OCI-M2 (cell line): ENCODE results near the gene PTPRT.

Source experiments
- DNase-seq: peaks from one replicate; lab custom pipeline; 2025; ENCODE audit not compliant: unreplicated experiment; lab: John Stamatoyannopoulos, UW

Gene PTPRT

DNA sequence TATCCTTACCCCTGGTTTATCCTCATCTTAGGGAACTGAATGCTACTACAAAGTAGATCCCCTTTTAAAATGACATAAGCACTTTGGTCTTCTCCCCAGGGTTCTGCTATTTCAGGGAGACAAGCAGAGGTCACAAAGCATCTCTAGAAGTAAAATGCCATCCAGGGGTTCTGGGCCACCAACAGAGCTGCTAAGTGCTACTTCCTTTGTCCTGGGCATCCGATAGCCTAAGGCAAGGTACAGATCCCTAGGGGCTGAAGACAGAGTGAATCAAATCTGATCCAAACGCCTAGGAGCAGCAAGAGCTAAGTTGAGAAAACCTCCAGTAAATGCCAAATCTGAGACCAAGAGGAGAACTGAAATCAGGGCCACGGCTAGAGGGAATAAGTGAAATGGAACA lies 161.2 kb downstream of the PTPRT start:
- no peak for DNase-seq

DNA sequence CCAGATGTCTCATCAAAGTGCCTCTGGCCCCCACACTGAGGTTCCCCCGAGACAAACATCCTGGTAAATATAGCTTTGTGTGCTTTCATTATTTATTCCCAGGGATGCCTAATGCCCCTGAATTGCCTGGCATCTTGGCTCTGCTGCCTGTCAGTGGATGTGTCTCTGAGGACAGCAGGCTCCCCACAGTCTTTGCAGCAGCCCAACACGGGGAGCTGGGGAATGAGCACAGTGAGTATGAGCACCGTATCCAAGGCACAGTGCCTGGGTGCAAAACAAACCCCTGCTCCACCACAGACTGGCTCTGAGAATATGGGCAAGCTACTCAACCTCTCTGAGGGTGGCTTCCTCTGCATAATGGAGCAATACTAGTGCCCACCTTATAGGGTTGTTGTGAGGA lies 165.9 kb downstream of the PTPRT start:
- DNase-seq = no peak

DNA sequence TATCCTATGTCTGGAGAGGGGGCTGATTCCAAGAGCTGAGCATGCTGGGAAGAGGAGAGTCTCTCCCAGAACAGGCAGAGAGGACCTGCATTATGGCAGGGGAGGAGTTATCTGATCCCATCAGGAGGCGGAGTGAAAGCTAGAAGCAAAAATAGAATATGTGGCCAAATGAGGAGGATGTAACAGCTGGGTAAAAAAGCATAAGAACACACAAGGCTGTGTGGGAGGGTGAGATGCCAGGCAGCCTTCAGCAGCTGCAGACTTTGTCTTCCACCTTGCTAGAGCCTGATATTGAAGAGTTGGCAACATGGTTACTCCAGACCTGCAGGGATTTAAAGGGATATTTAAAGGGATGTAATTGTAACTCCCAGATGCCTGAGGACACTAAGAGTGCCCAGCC lies 167.1 kb downstream of the PTPRT start:
- DNase-seq = no peak

DNA sequence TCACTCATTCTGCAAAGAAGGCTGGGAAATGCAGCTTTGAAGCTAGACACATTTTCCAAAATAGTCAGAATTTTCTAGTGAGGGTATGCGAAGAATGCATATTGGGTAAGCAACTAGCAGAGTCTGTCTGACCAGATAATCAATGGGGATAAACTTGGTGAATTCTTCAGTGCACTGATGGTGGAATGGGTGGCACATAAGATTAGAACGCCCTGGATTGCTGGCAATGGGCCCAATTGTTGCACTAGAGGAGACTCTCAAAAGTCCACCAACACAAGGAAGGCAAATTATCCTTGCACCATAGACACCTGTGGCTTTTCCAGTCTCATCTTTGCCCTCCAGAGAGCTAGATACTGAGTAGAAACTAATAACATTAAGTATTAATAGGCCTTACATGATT lies 167.6 kb downstream of the PTPRT start:
- no peak for DNase-seq

DNA sequence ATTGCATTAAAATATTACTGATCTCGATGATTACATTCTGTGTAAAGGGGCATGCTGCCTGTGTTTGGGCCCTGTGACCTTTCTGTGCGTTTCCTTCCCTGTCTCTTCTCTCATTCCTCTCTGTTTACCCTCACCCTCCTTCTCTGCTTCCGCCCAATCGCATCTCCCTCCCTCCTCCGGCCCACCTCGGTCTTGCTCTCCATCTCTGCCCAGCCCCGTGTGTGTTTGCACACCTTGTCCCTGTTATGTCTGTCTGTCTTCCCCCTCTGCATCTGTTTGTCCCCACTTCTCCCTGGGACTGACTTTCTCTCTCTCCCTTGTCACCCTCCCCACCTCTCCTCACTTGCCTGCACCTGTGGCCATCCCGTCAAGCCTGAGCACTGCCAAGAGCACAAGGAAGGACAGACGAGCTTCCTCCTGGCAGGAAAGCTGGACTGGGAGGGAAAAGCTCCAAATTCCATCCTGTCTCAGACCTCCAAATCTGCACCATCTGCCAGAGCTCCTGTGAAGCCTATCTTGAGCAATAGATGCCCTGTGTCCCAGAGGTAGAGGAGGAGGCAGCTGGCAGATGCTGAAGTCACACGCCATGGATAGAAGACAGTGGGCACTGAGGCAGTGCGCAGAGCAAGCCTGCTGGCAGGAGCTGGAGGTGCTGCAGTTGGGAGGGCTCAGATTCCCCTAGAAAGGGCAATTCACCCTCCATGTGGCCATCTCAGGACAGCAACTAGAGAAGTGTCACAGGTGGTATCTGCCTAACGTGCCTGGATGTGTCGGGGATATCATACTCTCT lies 172.3 kb downstream of the PTPRT start:
- DNase-seq = no peak

DNA sequence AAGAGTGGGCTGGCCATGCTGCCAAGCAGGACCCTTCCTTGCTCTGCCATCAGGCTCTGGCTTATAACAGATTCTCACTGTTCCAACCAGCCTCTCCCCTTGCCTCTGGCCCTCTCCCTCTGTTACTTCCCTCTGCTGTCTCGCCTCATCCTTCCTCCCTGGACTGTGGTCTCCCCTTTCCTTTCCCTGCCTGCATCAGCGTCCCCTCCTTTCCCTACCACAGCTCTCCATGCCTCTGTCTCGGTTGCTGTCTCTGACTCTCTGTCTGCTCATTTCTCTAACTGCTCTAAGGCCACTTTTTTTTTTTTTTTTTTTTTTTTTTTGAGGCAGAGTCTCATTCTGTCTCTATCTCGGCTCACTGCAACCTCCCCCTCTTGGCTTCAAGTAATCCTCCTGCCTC lies 173.4 kb downstream of the PTPRT start:
- DNase-seq = no peak

DNA sequence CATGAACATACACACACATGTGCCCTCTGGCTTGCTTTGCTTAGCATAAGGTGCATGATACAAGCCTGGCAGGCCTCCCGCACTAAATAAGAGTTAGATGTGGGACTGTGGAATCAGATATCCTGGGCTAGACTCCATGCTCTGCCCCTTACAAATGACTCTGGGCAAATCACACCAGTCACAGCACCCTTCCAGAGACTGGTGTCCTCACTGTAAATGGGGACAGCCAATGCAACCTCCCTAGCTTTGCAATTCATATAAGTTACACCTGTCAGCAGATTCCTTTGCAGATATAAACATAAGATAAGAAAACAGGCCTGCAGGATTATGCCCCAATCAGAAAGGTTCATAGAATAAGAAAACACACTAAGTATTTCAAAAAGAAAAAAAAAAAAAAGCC lies 174.1 kb downstream of the PTPRT start:
- DNase-seq = no peak

DNA sequence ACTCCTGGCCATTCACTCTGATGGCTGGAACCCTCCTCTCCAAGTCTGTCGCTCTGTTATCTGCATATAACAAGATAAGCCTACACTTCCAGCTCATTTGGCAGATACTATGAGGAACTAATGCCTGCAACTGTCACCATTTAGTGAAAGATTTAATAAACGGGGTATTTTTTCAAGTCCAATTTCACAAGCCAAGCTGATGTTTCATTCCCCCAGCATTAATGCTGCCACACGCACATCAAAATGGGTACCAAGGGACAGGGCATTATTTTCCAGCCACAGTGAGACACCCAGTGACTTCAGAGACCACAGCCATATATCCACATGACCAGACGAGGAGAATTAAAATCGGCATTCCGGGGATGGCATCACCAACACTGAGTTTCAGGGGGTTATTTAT lies 175.5 kb downstream of the PTPRT start:
- no peak for DNase-seq

DNA sequence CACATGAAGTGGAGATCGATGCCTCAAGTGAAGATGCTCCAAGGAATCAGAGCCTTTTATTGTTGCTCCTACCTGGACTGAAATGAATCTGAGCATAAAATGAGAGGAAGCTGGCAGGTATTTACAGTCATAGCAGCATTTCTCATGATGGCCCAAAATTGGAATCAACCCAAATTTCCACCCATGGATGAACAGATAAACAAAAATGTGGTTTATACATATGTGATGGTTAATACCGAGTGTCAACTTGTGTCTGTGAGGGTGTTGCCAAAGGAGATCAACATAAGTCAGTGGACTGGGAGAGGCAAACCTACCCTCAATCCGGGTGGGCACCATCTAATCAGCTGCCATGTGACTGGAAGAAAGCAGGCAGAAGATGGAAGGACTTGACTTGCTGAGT lies 178.2 kb downstream of the PTPRT start:
- DNase-seq = no peak

DNA sequence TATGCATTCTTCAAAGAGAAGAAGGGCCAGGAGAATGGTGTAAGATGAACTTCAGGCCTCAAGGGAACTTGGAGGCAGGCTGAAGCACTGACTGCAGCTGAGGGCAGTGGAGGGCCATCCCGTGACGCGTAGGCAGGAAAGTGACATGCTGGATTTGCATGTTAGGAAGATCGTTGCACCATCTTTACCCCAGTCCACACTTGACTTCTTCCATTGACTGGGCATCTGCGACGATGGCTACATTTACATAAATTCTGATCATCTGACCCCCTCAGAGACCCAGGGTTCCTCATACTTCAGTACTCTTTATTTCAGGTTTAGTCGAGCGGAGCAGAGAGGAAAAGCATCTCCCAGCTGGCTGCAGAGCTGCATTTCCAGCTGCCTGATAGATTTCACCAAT lies 180.2 kb downstream of the PTPRT start:
- DNase-seq = no peak

DNA sequence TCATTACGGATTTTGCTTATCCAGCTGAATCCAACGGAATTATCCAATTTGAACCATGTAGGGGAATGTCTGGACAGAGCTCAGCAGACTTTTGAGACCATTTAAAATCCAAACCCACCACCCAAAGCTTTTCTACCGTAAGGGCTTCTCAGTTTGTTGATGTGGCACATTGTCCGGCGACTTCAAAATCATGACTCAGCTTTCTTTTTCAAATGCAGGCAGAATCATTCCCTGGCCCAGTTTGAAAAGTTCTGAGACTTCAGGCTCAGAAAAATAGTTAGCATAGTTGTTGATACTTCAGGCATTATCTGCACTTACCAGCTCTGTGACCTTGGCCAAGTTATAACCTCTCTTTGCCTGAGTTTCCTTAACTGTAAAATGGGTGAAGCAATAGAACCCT lies 182.2 kb downstream of the PTPRT start:
- DNase-seq = no peak

DNA sequence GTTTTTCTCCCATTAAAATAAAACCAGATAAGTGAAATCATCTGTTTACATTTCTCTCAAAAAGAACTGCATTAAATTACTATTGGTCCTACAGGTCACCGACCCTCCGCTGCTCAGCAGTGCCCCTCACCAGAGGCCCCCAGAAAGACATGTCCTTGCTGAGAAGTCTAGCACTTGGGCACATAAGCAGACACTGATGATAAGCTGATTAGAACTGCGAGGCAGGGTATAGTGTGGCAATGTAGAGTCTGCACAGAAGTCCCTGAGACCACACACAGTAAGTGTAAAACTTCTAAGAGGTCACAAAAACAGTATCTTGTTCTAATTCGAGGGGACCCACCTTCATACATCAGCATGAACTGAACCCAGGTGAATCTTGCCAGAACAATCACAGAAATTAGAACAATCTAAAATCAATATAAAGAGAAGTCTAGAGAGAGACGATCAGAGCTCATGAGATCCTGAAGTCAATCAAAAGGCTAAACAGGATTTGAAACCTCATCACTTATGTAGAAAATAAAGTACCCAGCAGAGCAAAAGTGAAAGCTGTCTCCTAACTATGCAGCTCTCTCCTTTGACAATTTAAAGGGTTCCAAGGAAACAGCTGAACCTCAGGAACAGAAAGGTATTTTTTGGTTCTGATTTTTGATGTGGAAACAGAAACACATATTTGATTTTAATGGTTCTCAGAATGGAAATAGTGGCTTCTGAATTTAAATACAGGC lies 182.9 kb downstream of the PTPRT start:
- no peak for DNase-seq

DNA sequence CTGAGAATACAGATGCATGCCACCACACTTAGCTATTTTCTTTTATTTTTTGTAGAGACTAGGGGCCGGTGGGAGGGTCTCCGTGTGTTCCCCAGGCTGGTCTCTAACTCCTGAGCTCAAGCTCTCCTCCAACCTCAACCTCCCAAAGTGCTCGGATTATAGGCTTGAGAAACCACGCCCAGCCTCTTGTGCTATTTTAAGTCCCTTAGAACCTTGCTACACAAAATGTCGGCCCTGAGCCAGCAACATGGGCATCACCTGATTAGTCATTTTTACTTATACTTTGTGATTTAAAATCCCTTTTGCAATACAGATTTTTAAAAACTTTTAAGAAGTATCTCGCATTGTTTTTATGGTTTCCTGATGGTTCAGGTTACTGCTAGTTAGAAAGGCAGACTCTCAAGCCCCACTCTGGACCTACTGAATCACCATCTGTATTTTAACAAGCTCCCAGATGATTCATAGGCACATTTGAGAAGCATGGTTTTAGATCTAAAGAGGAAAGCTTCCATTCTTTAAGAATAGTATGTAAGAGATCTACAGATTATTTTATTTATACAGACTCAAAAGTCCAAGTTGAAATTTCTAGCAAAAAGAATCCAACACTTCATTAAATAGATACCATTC lies 186.3 kb downstream of the PTPRT start:
- DNase-seq = no peak

DNA sequence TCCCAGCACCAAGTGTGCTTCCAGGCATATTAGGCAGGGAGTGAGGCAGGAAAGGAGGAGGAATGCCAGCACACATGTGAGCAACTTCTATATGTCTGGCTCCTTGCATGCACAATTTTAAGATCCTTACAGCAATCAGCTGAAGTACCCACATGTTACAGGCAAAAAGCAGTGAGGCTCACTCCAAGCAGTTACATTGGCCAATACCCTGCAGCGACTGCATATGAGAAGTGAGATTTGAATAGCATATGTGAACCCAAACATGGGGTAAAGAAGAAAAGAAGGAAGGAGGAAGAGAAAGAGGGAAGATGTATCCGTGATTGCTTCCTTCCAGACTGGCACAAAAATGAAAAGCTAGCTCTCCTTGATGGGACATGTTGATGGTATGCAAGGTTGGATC lies 193.6 kb downstream of the PTPRT start:
- no peak for DNase-seq

DNA sequence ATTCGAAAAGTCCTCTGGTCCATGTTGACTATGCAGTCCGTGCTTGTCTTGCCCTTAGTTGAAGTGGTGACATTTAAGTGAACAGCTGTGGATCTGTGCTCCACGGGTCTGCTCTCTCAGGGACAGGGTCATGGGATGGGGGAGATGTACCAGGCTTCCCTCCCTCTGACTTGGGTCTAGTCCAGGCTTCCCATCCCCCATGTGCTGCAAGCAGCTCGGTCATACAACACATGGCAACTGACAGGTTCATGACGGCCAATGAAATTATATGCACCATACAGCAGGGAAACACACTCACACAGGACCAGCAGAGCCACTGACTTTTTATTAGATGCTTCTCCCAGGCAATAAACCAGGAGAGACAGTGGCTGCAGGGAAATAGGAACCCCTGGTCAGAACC lies 201.4 kb downstream of the PTPRT start:
- DNase-seq = no peak

DNA sequence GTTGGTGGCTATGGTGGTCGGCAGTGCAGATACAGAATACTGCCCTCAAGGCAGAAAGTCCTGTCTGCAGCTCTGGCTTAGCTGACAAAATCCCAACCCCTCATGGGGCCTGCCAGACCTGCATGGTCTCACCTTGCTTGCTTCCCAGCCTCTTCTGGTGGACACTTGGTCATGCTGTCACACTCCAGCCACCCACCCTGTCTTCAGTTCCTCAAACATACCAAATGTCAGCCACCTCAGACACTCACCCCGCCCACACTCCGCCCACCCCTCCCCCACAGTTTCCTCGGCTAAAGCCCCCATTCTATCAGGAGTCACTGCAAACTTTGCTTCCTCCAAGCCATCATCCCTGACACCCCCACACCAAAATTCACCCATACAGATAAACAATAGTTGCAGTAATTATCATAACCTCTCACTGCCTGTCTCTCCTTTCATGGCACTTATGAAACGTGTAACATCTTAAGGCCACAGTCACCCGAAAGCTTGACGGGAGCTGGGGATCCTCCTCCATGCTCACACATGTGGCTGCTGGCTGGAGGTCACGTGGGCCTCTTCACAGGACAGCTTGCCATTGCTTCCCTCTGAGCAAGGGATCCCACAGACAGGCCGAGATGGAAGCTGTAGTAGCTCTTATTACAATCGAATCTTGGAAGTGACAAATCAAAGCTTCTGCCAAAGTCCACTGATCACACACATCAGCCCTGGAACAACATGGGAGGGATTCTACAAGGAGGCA lies 202.2 kb downstream of the PTPRT start:
- DNase-seq = no peak

DNA sequence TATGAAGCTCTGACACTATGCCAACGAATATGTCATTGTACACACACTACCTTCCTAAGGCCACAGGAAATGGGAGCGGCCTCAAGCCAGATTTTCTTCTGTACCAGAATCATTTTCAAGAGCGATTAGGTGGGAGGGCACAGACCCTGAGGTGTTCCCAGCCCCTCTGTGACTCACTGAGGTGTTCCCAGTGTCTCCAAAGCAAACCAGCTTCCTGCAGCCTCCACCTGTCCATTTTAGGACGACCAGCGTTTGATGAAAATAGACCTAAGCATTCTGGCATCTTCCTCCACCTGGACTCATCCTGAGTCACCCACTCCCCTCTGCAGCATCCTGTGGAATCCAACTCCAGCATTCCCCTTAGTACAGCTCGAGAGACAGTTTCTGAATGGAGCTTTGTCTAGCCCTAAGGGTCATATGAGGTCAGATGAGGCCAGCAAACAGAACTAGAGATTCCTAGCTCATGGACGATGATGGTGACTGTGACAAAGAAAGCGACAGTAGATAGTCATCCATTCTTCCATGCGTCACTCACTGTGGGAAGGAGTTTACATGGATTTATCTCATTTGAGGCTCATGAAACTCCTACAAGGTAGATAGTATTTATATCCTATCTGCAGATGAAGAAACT lies 203.4 kb downstream of the PTPRT start:
- DNase-seq = no peak

DNA sequence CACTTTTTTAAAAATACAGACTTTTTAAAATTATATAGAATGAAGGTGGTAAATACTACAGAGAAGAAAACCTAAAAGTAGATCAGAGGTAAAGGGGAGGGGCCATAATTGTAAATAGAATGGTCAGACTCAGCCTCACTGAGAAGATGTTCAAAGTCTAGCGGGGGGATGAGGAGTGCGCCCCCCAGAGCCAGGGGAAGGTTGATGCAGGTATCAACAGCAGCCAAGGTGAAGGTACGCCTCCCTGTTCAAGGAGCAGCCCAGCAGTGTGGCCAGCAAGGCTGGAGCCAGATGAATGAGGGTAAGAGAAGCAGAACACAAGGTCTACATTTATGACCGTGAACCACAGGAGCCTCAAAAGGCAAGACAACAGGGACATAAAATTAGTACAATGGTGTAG lies 204.1 kb downstream of the PTPRT start:
- DNase-seq = no peak

DNA sequence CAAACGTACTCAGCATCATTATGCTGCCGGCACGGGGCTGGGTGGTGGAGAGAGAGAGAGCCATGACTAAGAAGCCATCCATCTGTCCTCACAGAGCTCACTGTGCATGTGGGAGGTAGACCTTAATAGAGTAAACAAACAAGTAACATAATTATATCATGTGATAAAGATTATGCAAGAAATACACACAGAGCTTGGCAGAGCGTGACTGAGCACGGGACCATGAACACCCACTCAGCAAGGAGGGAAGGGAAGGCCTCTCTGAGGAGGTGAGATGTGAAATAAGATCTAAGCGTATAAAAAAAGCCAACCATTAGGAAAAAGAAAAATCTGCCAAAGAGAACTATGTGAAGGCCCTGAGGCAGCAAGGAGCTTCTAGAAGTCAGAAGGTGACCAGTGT lies 207.5 kb downstream of the PTPRT start:
- DNase-seq = no peak

DNA sequence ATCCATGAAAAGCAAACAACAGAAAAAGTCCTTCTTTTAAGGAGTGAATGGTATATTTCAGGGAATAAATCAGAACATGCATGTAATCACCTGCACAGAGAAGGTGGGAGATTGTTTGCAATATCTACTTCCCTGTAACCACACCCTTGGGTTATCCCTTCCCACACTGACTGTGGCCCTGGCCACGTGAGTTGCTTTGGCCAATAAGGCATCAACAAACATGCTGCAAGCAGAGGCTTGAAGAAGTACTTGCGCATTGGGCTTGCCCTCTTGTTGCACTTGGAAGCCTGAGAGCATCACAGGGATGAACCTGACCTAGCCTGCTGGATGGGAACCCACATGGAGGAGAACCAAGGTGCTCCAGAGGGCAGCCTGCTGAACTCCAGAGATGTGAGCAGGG lies 208.5 kb downstream of the PTPRT start:
- no peak for DNase-seq

DNA sequence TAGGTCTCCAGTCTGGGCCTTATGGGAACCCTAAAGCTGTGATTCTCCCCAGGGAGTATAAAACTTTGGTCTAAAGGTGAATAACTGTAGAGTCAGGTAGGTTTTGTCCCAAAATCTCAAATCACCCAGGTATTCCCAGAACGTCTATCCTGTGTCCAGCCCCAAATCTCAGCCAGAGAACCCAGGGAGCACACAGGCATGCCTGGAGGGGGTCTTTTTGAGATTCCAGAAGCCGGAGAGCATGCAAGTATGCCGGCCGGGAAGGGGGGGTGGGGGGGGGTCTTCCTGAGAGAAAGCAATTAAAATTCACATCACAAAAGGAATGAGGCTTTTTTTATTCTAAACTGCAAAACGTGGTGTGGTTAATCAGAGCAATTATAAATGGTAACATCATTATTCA lies 210.0 kb downstream of the PTPRT start:
- DNase-seq = no peak
